Mucosa of descending colon (tissue), 3 donors: ENCODE measurements around the gene CDC16. TPM values are rescaled to one million over a fixed set of nuclear protein-coding genes. Genes with fewer than 3 reads are reported as not detected.

ENCODE experiments used
- ATAC-seq: fragments of 200-7000 bp; cut with Tn5 transposase; one replicate; pipeline ENCODE4 v1.9.1; 2020; ENCODE audit warnings: mild to moderate bottlenecking, moderate library complexity
- DNase-seq, 3 donors: peaks; one replicate each; pipeline ENCODE4 v3.0.0-alpha.2; 2020
- H3K36me3 ChIP-seq: fragments of 200-600 bp; one replicate; pipeline ENCODE4 v1.8.0; 2021; ENCODE audit warnings: low read depth, mild to moderate bottlenecking
- H3K4me1 ChIP-seq: fragments of 200-600 bp; one replicate; pipeline ENCODE4 v1.8.0; 2021; ENCODE audit warnings: low read depth, mild to moderate bottlenecking
- H3K4me3 ChIP-seq: fragments of 200-600 bp; one replicate; pipeline ENCODE4 v1.8.0; 2021; ENCODE audit warnings: mild to moderate bottlenecking
- H3K9me3 ChIP-seq: fragments of 200-600 bp; one replicate; pipeline ENCODE4 v1.8.0; 2021; ENCODE audit warnings: mild to moderate bottlenecking
- CTCF ChIP-seq: fragments of 200-600 bp; IDR thresholded peaks from one replicate; pipeline ENCODE4 v1.8.0; 2022; ENCODE audit warnings: antibody characterized with exemption, mild to moderate bottlenecking
- intact Hi-C, 2 donors: fragments of 100-400 bp; cut with DNase I in 1 of 2; cut with micrococcal nuclease in 1 of 2; formaldehyde crosslinking; loops; one replicate each; pipeline versions ENCODE4 v1.11.0 to v1.11.1; 2022; cut with DNase I, micrococcal nuclease
- total RNA-seq, 3 donors: library from RNA; stranded (reverse); fragmentation: NEBNext Ultra II Directional in 2 of 3; extraction: Animal tissue kit (Norgen Biotek cat#: 25700) in 2 of 3; gene quantifications; one replicate each; pipeline versions ENCODE4 v1.2.1 to v1.2.4, GENCODE V29; 2021 to 2023
- donor health status: DM: no; HTN: no; CAD: no; lungs with moderate emphysema.
- donor health status: DM: no; HTN: no; CAD: no.
- donor health status: DM: no; HTN: yes; CAD: no.

The CDC16 gene
- total RNA-seq, 3 donors from 2014 or later, result 43.8 to 53.3 (median 50.3) TPM

GRCh38 chr13:114279146-114279545 lies 44.4 kb downstream of the CDC16 start:
- intact Hi-C loops, result no loop called here
- no peaks in the 10 kb centered on the region for H3K9me3 ChIP-seq
- no peak for ATAC-seq
- peaks cover 3% of the 10 kb centered on the region for H3K36me3 ChIP-seq
- no peak for TF ChIP-seq CTCF
- no peak for DNase-seq
- H3K4me3 ChIP-seq, result no peak overlapping the region
- peaks cover 20% of the 10 kb centered on the region for H3K4me1 ChIP-seq

- peaks cover 3% of the 10 kb centered on the region for H3K36me3 ChIP-seq
- intact Hi-C loops, result no loop called here
- DNase-seq (no peak), ATAC-seq (no peak)
- H3K4me1 ChIP-seq, result peaks cover 20% of the 10 kb centered on the region
- H3K9me3 ChIP-seq, result no peaks in the 10 kb centered on the region
- H3K4me3 ChIP-seq, result no peak overlapping the region
- TF ChIP-seq CTCF, result no peak
Observed at GRCh38 chr13:114279758-114280355, 45.2 kb downstream of the CDC16 start.

DNA sequence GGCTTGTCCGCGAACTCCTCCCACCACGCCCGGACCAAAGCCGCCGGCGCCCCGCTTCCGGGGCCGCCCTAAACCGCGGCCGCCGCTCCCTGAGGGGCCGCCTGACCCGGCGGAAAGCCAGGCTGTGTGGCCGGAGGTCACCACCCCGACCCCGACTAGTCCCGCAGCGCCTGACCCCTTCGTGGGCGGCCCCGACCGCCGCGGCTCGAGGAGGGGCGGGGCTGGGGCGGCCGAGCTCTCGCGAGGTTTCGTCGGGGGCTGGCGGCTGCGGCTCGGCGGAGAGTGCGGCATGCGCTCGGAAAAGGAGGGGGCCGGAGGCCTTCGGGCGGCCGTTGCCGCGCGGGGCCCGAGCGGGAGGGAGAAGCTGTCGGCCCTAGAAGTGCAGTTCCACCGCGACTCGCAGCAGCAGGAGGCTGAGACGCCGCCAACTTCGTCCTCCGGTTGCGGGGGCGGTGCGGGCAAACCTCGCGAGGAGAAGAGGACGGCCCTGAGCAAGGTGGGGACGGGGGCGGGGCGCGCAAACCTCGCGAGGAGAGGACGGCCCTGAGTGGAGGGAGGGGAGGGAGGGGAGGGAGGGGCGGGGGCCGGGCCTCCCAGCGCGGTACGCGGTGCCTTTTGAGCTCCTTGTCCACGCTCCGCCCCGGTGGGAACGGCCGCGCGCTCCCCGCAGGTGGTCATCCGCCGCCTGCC lies 46.8 kb downstream of the CDC16 start, which contains the start of gene UPF3A:
Gene UPF3A (plus strand): TSS at position 251 of the 690 bp plus-strand sequence. CDS start 39 bp downstream, at position 290.
- H3K4me3 ChIP-seq, result peak within 1 kb of the TSS; percentile 71
- H3K9me3 ChIP-seq, result no peaks in the 10 kb centered on the region
- intact Hi-C loops, result no loop called here
- no peak for TF ChIP-seq CTCF
- DNase-seq (peak; percentile 85 to 94 (median 93)), ATAC-seq (peak; percentile 92)
- peaks cover 1% of the 10 kb centered on the region for H3K36me3 ChIP-seq
- peaks cover 20% of the 10 kb centered on the region for H3K4me1 ChIP-seq

- Histone ChIP-seq H3K36me3 (no peaks in the 10 kb centered on the region), H3K9me3 (no peaks in the 10 kb centered on the region), H3K4me3 (peak overlapping the region; percentile 71), H3K4me1 (peaks cover 20% of the 10 kb centered on the region)
- ATAC-seq, result peak; percentile 78
- intact Hi-C loops, result no loop called here
- DNase-seq, result peak; percentile 46 to 71 (median 68)
- TF ChIP-seq CTCF, result no peak
Observed at GRCh38 chr13:114282041-114282670, 47.5 kb downstream of the CDC16 start.

- Histone ChIP-seq H3K9me3 (no peaks in the 10 kb centered on the region), H3K4me1 (peaks cover 20% of the 10 kb centered on the region), H3K4me3 (no peak overlapping the region), H3K36me3 (no peaks in the 10 kb centered on the region)
- DNase-seq, result no peak
- no peak for ATAC-seq
- intact Hi-C loops, result no loop called here
- TF ChIP-seq CTCF, result no peak
Observed at GRCh38 chr13:114283576-114283975, 48.9 kb downstream of the CDC16 start.
